Stimulated activated CD4-positive, alpha-beta T cell treated with anti-CD3 and anti-CD28 coated beads, Interleukin-15, amount 100 ng/mL, for 1 hour (primary cell): ENCODE measurements around the gene FKRP.
A peak's percentile ranks its signal among the peaks of the same experiment; 100 is the strongest.
"Not testable (repeated sequence)": the region's sequence is repeated elsewhere in the genome, so short reads cannot be mapped to it uniquely, and the experiment has no call there.

Experiments used
- DNase-seq, 2 donors: peaks; one replicate each; pipeline ENCODE4 v3.0.0-alpha.2; 2020; ENCODE audit warnings: low read depth in 1 of 2, low spot score in 1 of 2

The FKRP gene

GRCh38 chr19:46755853-46756543 is 10.1 kb downstream of the FKRP start:
- no peak for DNase-seq

- DNase-seq = no peak
Measured at GRCh38 chr19:46756544-46756888, 10.7 kb downstream of the FKRP start.

- no peak for DNase-seq
Measured at GRCh38 chr19:46759206-46759605, 13.3 kb downstream of the FKRP start.

GRCh38 chr19:46759817-46760333 is 14.0 kb downstream of the FKRP start:
- DNase-seq = no peak

- DNase-seq = no peak
Measured at GRCh38 chr19:46760363-46760762, 14.5 kb downstream of the FKRP start.

- not testable (repeated sequence) for DNase-seq
Measured at GRCh38 chr19:46760897-46761296, 15.0 kb downstream of the FKRP start.

- DNase-seq = no peak
Measured at GRCh38 chr19:46761418-46761831, 15.6 kb downstream of the FKRP start.

- DNase-seq = no peak
Measured at GRCh38 chr19:46762245-46762890, 16.5 kb downstream of the FKRP start.

- DNase-seq = no peak
Measured at GRCh38 chr19:46764817-46765291, 19.0 kb downstream of the FKRP start.

GRCh38 chr19:46766569-46767317 is 20.9 kb downstream of the FKRP start:
- DNase-seq = peak in 1 of 2 donors; percentile 41

- not testable (repeated sequence) for DNase-seq
Measured at GRCh38 chr19:46768746-46769145, 22.9 kb downstream of the FKRP start.

- DNase-seq = no peak
Measured at GRCh38 chr19:46772170-46773017, 26.5 kb downstream of the FKRP start.

GRCh38 chr19:46773018-46773399 is 27.2 kb downstream of the FKRP start:
- no peak for DNase-seq

GRCh38 chr19:46775642-46776258 is 29.9 kb downstream of the FKRP start:
- DNase-seq = no peak

- DNase-seq = no peak
Measured at GRCh38 chr19:46776927-46777911, 31.4 kb downstream of the FKRP start.

GRCh38 chr19:46777956-46778645 is 32.2 kb downstream of the FKRP start:
- not testable (repeated sequence) for DNase-seq

GRCh38 chr19:46782355-46783019 is 36.6 kb downstream of the FKRP start:
- DNase-seq = no peak

- no peak for DNase-seq
Measured at GRCh38 chr19:46783670-46784069, 37.8 kb downstream of the FKRP start.
